ENCODE results near the gene PLEKHG7.

- no peak for TF ChIP-seq EZH2 (IDR thresholded peaks at IDR 0.05)
- no peak for TF ChIP-seq POLR2AphosphoS5 (IDR thresholded peaks at IDR 0.05; ENCODE audit: borderline replicate concordance, low read depth, low read length)
- TF ChIP-seq FOXP2 (optimal IDR thresholded peaks at IDR 0.05; ENCODE audit: control extremely low read depth, extremely low read length, insufficient read depth): no peak
These were observed 72.6 kb downstream of the PLEKHG7 start for GRCh38 chr12:92775416-92775815.
